HG03064 (cell line): ENCODE data around the gene TST.
A peak's percentile ranks its signal among the peaks of the same experiment; 100 is the strongest.

Source experiments
- ATAC-seq: cut with Tn5 transposase; IDR thresholded peaks from one replicate; pipeline ENCODE4 v1.9.1; 2021; ENCODE audit warnings: low read depth; ENCODE audit not compliant: unreplicated experiment

Gene TST

DNA sequence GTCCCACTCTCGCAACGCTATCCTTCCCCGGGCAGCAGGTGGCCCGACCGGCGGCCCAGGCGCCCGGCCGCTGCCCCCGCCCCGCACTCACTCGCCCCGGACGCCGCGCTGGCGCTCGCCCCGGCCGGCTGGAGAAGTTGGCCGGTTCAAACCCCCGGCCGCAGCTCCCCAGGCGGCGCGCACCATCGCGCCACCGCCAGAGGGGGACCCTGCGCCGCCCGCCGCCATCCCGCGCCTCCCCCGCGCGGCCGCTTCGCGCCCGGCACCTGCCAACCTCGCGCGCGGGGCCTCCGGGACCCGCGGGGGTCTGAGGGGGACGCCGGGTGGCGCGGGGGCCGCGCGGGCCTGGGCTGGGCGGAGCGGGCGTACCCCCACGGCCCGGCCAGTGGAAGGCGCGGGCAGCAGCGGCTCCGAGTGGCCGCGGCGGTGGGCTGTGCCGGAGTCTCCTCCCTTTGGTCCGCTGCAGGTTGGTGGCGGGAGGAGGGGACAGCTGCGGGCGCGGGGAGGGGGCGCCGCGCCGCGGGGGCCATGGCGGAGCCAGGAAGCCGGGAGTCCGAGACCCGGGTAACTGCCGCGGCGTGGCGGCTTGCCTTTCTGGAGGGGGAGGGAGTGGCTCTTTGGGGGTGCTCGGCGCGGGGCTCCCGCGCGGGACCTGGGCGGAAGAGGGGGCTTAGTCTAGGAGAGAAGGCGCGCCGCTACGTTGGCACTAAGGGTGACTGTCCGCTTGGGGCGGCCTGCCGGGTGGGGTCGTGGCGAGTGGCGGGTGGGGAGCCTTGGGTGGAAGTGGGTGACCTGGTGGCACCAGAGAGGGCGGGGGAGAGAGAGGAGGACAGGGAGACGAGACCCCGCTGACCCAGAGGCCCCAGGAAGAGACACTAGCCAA, at the start of gene TST, which contains the start of gene MPST:
TSS of gene TST (minus strand) at position 139 of the 883 bp plus-strand sequence. CDS start 715 bp downstream, outside the sequence.
TSS of gene MPST (plus strand) at position 434 of the 883 bp plus-strand sequence. CDS start at position 529, 95 bp downstream.
- ATAC-seq: peak; percentile 57

DNA sequence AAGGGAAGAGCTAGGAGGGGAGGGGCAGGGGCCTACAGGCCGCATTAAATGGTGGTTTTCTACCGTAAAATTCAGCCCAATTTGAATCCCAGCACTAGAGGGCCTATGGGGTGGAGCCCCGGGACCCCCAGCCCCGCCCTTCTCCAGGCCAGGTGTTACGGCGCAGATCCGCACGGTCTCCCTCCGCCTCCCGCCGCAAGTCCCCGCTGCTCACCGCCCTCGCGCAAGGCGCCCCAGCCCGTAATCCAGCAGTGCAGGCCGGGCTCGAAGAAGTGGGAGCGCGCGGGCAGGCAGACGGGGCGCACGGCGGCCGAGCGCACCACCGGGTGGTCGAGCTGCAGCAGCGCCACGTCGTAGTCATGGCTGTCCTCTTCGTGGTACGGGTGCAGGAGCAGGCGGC, 49.6 kb upstream of the TST start:
- no peak for ATAC-seq

DNA sequence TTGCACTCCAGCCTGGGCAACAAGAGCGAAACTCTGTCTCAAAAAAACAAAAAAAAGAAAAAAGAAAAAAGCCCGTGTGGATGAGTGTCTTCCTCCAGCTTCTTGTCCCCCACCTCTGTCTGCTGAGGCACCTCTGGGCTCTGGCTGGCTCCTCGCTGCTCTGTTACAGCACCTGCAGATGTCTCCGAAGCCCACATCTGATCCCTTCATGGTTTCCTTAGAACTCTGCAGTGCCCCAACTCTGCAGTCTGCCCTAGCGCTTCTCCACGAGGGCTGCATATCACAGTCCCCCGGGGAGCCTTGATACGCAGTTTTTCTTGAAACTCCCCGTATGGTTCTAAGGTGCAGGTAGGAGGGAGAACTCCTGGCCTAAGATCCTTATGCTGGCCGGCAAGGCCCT, 48.2 kb upstream of the TST start:
- ATAC-seq: no peak

DNA sequence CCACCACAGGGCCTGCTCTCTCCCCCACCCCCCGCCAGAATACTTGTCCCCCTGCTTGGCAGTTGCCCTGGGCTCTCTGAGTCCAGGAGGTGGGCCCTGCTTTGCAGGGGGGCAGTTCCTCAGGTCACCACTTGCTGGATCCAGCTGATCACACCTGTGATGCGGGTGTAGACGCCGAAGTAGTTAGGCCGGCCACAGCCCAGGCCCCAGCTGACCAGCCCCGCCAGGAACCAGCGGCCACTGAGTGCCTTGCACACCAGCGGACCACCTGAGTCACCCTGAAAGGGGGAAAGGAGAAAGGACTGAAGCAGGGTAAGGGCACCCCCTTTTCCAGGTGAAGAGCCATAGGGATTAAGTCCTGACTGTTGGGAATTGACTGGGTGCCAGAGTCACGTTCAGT, 46.7 kb upstream of the TST start:
- ATAC-seq: no peak

GRCh38 chr22:37065180-37065579, 45.9 kb upstream of the TST start:
- no peak for ATAC-seq

GRCh38 chr22:37064553-37064952, 45.3 kb upstream of the TST start:
- no peak for ATAC-seq

DNA sequence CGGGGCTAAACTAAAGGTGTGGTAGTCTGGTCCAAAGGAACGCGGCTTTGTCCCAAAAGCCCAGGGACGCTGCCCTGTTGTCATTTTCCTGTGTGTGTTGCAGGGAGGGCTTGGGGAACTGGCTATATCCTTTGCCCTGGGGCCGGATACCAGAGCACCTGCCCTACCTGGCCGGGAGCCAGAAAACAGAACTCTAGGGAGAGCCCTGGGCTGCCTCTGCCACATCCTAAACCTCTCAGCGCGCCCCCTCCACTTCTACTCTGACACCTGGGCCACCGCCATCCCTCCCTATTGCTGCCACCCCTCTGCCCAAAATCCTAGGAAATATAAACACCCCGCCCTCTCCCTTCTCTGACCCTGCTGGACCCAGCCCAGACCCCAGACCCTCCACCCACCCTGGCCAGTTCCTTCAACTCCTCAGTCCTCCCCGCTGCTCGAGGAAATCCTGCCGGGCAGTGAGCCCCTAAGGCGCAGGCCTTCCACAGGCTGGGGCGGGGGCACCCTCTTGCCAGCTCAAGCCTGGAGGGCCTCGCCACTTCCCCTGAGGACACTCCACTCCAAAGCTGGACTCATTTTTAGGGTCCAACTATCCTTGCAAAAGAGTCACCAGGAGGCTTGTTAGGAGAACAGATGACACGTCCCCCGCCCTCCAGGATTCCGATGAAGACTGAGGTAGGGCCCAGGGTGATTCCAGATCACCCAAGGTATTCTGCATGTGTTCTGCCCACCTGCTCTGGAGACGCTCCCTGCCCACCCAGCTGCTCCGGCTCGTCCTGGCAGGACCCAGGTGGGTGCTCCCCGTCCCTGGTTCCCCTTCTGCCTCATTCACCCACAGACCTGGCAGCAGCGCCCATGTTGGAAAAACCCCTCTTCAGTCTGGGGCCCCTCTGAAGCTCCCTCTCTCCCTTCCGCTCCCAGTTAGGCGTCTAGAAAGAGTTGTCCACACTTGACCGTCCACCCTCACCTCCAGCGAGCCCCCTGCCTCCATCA, 44.5 kb upstream of the TST start:
- no peak for ATAC-seq

- no peak for ATAC-seq
Observed at GRCh38 chr22:37062702-37063381, 43.6 kb upstream of the TST start.

DNA sequence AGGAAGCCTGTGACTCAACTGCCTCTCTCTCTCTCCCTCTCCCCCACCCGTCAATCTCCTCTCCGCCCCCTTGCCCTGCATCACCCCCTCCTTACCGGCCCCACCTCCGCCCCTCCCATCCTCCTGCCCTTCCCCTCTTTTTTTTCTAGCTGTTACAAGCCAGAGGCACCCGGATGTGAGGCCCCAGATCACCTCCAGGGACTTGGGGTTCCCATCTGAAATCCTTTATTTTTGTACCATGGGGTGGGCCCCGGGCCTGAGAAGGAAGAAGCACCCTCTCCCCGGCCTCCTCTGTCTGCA, 43.1 kb upstream of the TST start:
- no peak for ATAC-seq

DNA sequence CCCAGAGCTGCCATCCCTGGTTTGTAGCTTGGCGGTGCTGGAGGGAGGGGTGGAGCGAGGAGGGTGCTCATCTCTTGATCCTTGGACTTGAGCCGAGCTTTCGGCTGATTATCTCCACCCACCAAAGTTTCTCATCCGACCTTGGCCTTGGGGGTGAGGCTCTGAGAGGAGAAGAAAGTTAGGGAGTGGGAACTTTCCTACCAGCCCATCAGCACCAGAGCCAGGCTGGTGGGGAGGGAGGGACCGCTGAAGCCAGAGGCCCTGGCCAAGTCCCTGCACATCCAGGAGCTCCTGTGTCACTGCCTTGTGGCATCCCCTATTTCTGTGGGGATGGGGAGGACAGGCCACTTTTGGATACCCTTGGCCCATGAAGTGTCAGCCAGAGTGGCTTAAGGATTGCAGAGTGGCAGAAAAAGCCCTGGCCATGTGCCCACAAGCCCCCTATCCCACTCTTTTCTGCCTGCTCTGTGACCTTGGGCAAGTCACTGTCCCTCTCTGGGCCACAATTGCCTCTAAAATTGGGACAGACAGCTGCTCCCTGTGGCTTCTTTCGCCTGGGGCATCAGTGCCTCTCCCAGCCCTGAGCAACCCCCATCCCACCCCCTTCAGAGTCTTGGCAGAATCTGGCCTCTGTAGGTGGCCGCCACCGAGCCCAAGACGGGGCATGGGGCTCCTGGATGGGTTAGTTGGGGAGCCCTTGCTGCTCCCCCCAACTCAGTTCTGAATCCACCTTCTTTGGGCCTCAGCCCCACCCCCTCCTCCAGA, 42.5 kb upstream of the TST start:
- ATAC-seq: no peak

GRCh38 chr22:37060801-37061610, 41.8 kb upstream of the TST start:
- no peak for ATAC-seq

DNA sequence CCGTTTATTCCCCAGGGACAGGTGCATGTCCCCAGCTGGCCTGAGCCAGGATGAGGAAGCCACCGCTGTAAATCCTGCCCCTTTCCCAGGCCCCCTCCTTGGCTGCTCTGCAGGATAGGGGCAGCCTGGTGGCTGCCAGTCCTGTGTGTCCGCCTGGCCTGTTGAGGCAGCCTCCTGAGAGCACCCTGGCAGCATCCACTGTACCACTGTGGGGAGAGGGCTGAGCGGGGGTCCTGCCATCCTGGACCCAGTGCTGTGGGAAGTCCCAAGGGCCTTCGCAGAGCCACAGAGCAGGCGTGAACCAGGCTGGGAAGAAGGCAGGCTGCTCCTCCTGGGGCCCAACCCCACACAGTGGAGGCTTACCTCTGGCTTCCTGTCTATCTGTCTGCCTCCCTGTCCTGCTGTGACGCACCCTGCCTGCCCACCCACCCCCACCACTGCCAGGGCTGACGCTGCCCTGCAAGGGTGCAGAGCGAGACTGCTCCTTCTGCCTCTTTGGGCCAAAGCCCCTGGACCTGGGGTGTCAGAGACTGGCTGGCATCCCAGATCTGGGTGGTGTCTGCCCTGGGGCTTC, 40.7 kb upstream of the TST start:
- no peak for ATAC-seq

DNA sequence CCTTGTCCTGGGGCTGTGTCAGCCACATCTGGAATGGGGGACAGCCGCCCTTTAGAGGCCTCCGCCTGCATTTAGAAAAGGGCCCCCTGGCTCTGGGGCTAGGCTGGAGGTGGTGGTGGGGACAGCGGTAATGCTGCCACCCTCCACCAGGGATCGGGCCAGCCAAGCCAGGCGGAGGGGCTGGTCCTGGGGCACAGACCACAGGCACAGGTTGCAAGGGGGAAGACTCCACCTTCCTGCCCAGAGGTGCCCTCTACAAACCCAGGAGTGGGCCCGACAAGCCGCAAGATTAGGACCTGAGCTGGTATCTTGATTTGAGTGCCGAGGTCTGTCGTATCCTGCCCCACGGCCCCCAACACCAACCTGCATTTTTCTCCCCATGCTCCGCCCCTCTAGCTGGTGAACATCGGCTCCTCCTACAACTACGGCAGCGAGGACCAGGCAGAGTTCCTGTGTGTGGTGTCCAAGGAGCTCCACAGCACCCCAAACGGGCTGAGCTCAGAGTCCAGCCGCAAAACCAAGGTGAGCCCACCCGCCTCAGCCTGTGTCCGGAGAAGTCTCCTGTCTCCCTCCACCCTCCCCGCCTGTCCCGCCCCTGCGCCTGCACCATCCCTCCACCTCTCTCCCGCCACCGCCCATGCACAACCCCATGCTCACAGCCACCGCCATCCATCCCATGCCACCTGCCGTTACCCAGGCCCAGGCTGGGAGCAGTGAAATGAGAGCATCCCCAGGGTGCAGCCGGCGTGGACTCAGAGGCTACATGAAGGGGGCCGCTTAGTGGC, 39.9 kb upstream of the TST start:
- ATAC-seq: no peak

- no peak for ATAC-seq
Observed at GRCh38 chr22:37057796-37058510, 38.7 kb upstream of the TST start.

GRCh38 chr22:37057226-37057625, 38.0 kb upstream of the TST start:
- ATAC-seq: no peak

GRCh38 chr22:37056246-37056645, 37.0 kb upstream of the TST start:
- no peak for ATAC-seq

- ATAC-seq: no peak
Observed at GRCh38 chr22:37054600-37055365, 35.5 kb upstream of the TST start.
